ENCODE data around the gene MATN3. TPM values are rescaled to one million over a fixed set of nuclear protein-coding genes. Genes with fewer than 3 reads are reported as not detected.

MATN3 gene
- total RNA-seq, 1 donor from 2014 or later: 0.26 TPM

- Histone ChIP-seq H3K36me3 (ENCODE audit: control insufficient read depth, insufficient read depth, low read length) (no peaks in the 10 kb centered on the region), H3K27me3 (ENCODE audit: control insufficient read depth, insufficient read depth, low read length) (no peaks in the 10 kb centered on the region), H3K4me3 (ENCODE audit: low read depth, low read length) (no peak overlapping the region)
- FAIRE-seq (no peak), DNase-seq (ENCODE audit: low read depth) (no peak)
- TF ChIP-seq CTCF (IDR thresholded peaks at IDR 0.05; ENCODE audit: insufficient read depth, low read length, severe bottlenecking): no peak
Observed at GRCh38 chr2:20054931-20055330, 42.5 kb upstream of the MATN3 start.

GRCh38 chr2:20054119-20054518, 41.7 kb upstream of the MATN3 start:
- Histone ChIP-seq H3K27me3 (ENCODE audit: control insufficient read depth, insufficient read depth, low read length) (no peaks in the 10 kb centered on the region), H3K4me3 (ENCODE audit: low read depth, low read length) (no peak overlapping the region), H3K36me3 (ENCODE audit: control insufficient read depth, insufficient read depth, low read length) (no peaks in the 10 kb centered on the region)
- DNase-seq (ENCODE audit: low read depth): no peak
- no peak for TF ChIP-seq CTCF (IDR thresholded peaks at IDR 0.05; ENCODE audit: insufficient read depth, low read length, severe bottlenecking)
- no peak for FAIRE-seq

- FAIRE-seq (no peak), DNase-seq (ENCODE audit: low read depth) (peak; percentile 89)
- Histone ChIP-seq H3K27me3 (ENCODE audit: control insufficient read depth, insufficient read depth, low read length) (no peaks in the 10 kb centered on the region), H3K4me3 (ENCODE audit: low read depth, low read length) (peak overlapping the region; percentile 87), H3K36me3 (ENCODE audit: control insufficient read depth, insufficient read depth, low read length) (no peaks in the 10 kb centered on the region)
- no peak for TF ChIP-seq CTCF (IDR thresholded peaks at IDR 0.05; ENCODE audit: insufficient read depth, low read length, severe bottlenecking)
Observed at GRCh38 chr2:20052861-20053281, 40.4 kb upstream of the MATN3 start.

GRCh38 chr2:20052229-20052851, 39.9 kb upstream of the MATN3 start:
- FAIRE-seq (no peak), DNase-seq (ENCODE audit: low read depth) (peak; percentile 89)
- Histone ChIP-seq H3K4me3 (ENCODE audit: low read depth, low read length) (peak overlapping the region; percentile 87), H3K27me3 (ENCODE audit: control insufficient read depth, insufficient read depth, low read length) (no peaks in the 10 kb centered on the region), H3K36me3 (ENCODE audit: control insufficient read depth, insufficient read depth, low read length) (no peaks in the 10 kb centered on the region)
- TF ChIP-seq CTCF (IDR thresholded peaks at IDR 0.05; ENCODE audit: insufficient read depth, low read length, severe bottlenecking): no peak

- H3K4me3 ChIP-seq (ENCODE audit: low read depth, low read length): peak within 1 kb of the TSS; percentile 87
- H3K27me3 ChIP-seq (ENCODE audit: control insufficient read depth, insufficient read depth, low read length): no peaks in the 10 kb centered on the region
- TF ChIP-seq CTCF (IDR thresholded peaks at IDR 0.05; ENCODE audit: insufficient read depth, low read length, severe bottlenecking): no peak
- FAIRE-seq (no peak), DNase-seq (ENCODE audit: low read depth) (peak; percentile 99)
- no peaks in the 10 kb centered on the region for H3K36me3 ChIP-seq (ENCODE audit: control insufficient read depth, insufficient read depth, low read length)
Observed at GRCh38 chr2:20051532-20052228, 39.2 kb upstream of the MATN3 start, which contains the start of gene LAPTM4A. LAPTM4A (minus strand) TSS chr2:20051628; CDS start chr2:20051520, 108 bp downstream.
